A549 (cell line): ENCODE data around the gene SLC6A18. TPM values are rescaled to one million over a fixed set of nuclear protein-coding genes. Genes with fewer than 3 reads are reported as not detected.

Source experiments
- ATAC-seq, 2 experiments: fragments of 200-7000 bp in 1 of 2; fragments of >200 bp in 1 of 2; cut with Nextera tagmentation in 1 of 2; cut with Tn5 transposase in 1 of 2; 3 replicates each; pipeline versions ENCODE4 v1.8.0 to v1.9.1; 2018 to 2020; ENCODE audit warnings: mild to moderate bottlenecking in 1 of 2, moderate library complexity in 1 of 2
- CTCF ChIA-PET: fragments of 300-600 bp; sonication (Branson Sonifier 250); formaldehyde crosslinking; extraction: SDS; loops from one replicate; lab custom pipeline; 2021; ENCODE audit warnings: antibody characterized with exemption, inconsistent platforms; lab: Yijun Ruan, JAX
- POLR2A ChIA-PET: fragments of 350-600 bp; formaldehyde crosslinking; extraction: SDS; loops from one replicate; lab custom pipeline; 2021; ENCODE audit warnings: antibody characterized with exemption, inconsistent platforms; lab: Yijun Ruan, JAX
- DNase-seq, 2 experiments: peaks; one replicate each; pipeline versions ENCODE4 v3.0.0 to v3.0.0-alpha.2; 2011 to 2016; ENCODE audit warnings: low read depth in 1 of 2, low spot score in 1 of 2
- FAIRE-seq: peaks from 2 replicates; lab custom pipeline; 2011; peaks lifted over from hg19 to GRCh38; lab: Jason Lieb, UNC
- H3K27ac ChIP-seq, 2 experiments: fragments of >200 bp; sonication (Bioruptor Twin); formaldehyde crosslinking; 3 replicates each; pipeline ENCODE4 v1.5.1; 2016 to 2017
- H3K4me1 ChIP-seq: fragments of >200 bp; sonication (Bioruptor Twin); formaldehyde crosslinking; 3 replicates; pipeline ENCODE4 v1.6.1; 2016
- H3K4me2 ChIP-seq: fragments of >200 bp; sonication (Bioruptor Twin); formaldehyde crosslinking; 3 replicates; pipeline ENCODE4 v1.6.1; 2016
- H3K4me3 ChIP-seq: fragments of >200 bp; sonication (Bioruptor Twin); formaldehyde crosslinking; 3 replicates; pipeline ENCODE4 v1.5.1; 2016
- H3K9me3 ChIP-seq: fragments of >200 bp; sonication (Bioruptor Twin); formaldehyde crosslinking; 3 replicates; pipeline ENCODE4 v1.6.1; 2016
- CEBPB ChIP-seq, 2 experiments: fragments of >200 bp in 1 of 2; sonication (Bioruptor Twin) in 1 of 2; formaldehyde crosslinking in 1 of 2; IDR thresholded peaks; 2 replicates each; pipeline ENCODE4 v1.6.1; 2012 to 2016
- E2F6 ChIP-seq: IDR thresholded peaks from 2 replicates; pipeline ENCODE4 v1.6.1; 2012; ENCODE audit warnings: low read depth, borderline replicate concordance
- EHF ChIP-seq: fragments of 250-450 bp; sonication (Bioruptor Pico); IDR thresholded peaks from 2 replicates; pipeline ENCODE4 v1.5.0; 2020; ENCODE audit warnings: mild to moderate bottlenecking
- ESRRA ChIP-seq: fragments of 150-350 bp; IDR thresholded peaks from 2 replicates; pipeline ENCODE4 v1.6.1; 2014; ENCODE audit warnings: mild to moderate bottlenecking, low read length, borderline replicate concordance
- FOSL2 ChIP-seq, 2 experiments: fragments of 450-650 bp in 1 of 2; fragments of >200 bp in 1 of 2; sonication (Bioruptor Twin) in 1 of 2; formaldehyde crosslinking; IDR thresholded peaks; 2 replicates each; pipeline versions ENCODE4 v1.5.0 to v1.6.1; 2016 to 2020; ENCODE audit warnings: mild to moderate bottlenecking in 1 of 2, moderate library complexity in 1 of 2
- HDAC2 ChIP-seq: fragments of 200-600 bp; sonication (generic); IDR thresholded peaks from 2 replicates; pipeline ENCODE4 v1.6.1; 2016
- HOXB13 ChIP-seq: fragments of 250-450 bp; sonication (Bioruptor Pico); IDR thresholded peaks from 2 replicates; pipeline ENCODE4 v1.5.0; 2020; ENCODE audit warnings: low read depth, mild to moderate bottlenecking, moderate library complexity
- JUN ChIP-seq, 2 experiments: fragments of >200 bp; sonication (Bioruptor Twin); formaldehyde crosslinking; IDR thresholded peaks; 2 replicates in 1 of 2; 3 replicates in 1 of 2; pipeline ENCODE4 v1.6.1; 2016 to 2017
- JUNB ChIP-seq: fragments of >200 bp; sonication (Bioruptor Twin); formaldehyde crosslinking; IDR thresholded peaks from 2 replicates; pipeline ENCODE4 v1.6.1; 2016
- KDM1A ChIP-seq: fragments of 200-600 bp; sonication (generic); IDR thresholded peaks from 2 replicates; pipeline ENCODE4 v1.6.1; 2016; ENCODE audit warnings: low read depth, mild to moderate bottlenecking
- PBX3 ChIP-seq: IDR thresholded peaks from 2 replicates; pipeline ENCODE4 v1.6.1; 2012
- POLR2A ChIP-seq: IDR thresholded peaks from 2 replicates; pipeline ENCODE4 v1.6.1; 2012; ENCODE audit warnings: mild to moderate bottlenecking, low read length
- POLR2AphosphoS2 ChIP-seq: conservative IDR thresholded peaks from 2 replicates; pipeline ENCODE4 v1.6.1; 2012; ENCODE audit warnings: low read length, improper control_type of control experiment, inconsistent platforms
- RAD21 ChIP-seq, 2 experiments: fragments of >200 bp in 1 of 2; sonication (Bioruptor Twin) in 1 of 2; formaldehyde crosslinking in 1 of 2; IDR thresholded peaks in 1 of 2; conservative IDR thresholded peaks in 1 of 2; 2 replicates in 1 of 2; 3 replicates in 1 of 2; pipeline ENCODE4 v1.6.1; 2012 to 2018; ENCODE audit warnings: inconsistent platforms in 1 of 2
- RARB ChIP-seq: fragments of 250-450 bp; sonication (Bioruptor Pico); IDR thresholded peaks from 2 replicates; pipeline ENCODE4 v1.8.0; 2021; ENCODE audit warnings: mild to moderate bottlenecking, moderate library complexity
- RCOR1 ChIP-seq: fragments of 150-350 bp; IDR thresholded peaks from 2 replicates; pipeline ENCODE4 v1.6.1; 2014; ENCODE audit warnings: antibody characterized with exemption, low read length, low read depth
- REST ChIP-seq: fragments of 200-600 bp; sonication (generic); IDR thresholded peaks from 2 replicates; pipeline ENCODE4 v1.6.1; 2016; ENCODE audit warnings: antibody characterized with exemption, mild to moderate bottlenecking, moderate library complexity
- ZSCAN20 ChIP-seq: fragments of 250-450 bp; sonication (Bioruptor Pico); IDR thresholded peaks from 2 replicates; pipeline ENCODE4 v1.8.0; 2022; ENCODE audit warnings: mild to moderate bottlenecking, moderate library complexity
- WGBS: methylation state at CpG from one replicate; pipeline ENCODE4 v1.1.6; 2017; ENCODE audit errors: missing lambda C conversion rate; 5-methylcytosine and 5-hydroxymethylcytosine counted together
- polyA plus RNA-seq, 4 experiments: library from polyadenylated mRNA; depleted of rRNA in 3 of 4; stranded (reverse); fragments of >200 nt; fragmentation: RNase III in 1 of 4; extraction: RNeasy Plus Mini Kit Qiagen cat#74134 plus additional on column Dnase treatment in 1 of 4; gene quantifications; 2 replicates in 3 of 4; 3 replicates in 1 of 4; pipeline ENCODE4 v1.2.3, GENCODE V29; 2011 to 2017
- TF ChIP-seq, protein P1 (sequence below): fragments of >200 bp; sonication (Bioruptor Twin); formaldehyde crosslinking; IDR thresholded peaks from 3 replicates; pipeline ENCODE4 v1.5.1; 2016
- TF ChIP-seq, protein P2 (sequence below): fragments of >200 bp; sonication (Bioruptor Twin); formaldehyde crosslinking; IDR thresholded peaks from 3 replicates; pipeline ENCODE4 v1.6.1; 2016

Gene SLC6A18
- polyA plus RNA-seq, 2 of the 4 experiments (the other 2 are of a cell fraction): not detected

GRCh38 chr5:1189269-1189668 is 35.9 kb upstream of the SLC6A18 start:
- Histone ChIP-seq H3K9me3 (no peaks in the 10 kb centered on the region), H3K27ac (no peak overlapping the region), H3K4me1 (no peaks in the 10 kb centered on the region)
- POLR2A ChIA-PET: no interaction called here
- no peak for DNase-seq
- 52% methylated on average over 10 of the region's 10 CpGs for WGBS
- TF ChIP-seq, protein P1, sequence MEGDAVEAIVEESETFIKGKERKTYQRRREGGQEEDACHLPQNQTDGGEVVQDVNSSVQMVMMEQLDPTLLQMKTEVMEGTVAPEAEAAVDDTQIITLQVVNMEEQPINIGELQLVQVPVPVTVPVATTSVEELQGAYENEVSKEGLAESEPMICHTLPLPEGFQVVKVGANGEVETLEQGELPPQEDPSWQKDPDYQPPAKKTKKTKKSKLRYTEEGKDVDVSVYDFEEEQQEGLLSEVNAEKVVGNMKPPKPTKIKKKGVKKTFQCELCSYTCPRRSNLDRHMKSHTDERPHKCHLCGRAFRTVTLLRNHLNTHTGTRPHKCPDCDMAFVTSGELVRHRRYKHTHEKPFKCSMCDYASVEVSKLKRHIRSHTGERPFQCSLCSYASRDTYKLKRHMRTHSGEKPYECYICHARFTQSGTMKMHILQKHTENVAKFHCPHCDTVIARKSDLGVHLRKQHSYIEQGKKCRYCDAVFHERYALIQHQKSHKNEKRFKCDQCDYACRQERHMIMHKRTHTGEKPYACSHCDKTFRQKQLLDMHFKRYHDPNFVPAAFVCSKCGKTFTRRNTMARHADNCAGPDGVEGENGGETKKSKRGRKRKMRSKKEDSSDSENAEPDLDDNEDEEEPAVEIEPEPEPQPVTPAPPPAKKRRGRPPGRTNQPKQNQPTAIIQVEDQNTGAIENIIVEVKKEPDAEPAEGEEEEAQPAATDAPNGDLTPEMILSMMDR: no peak
- TF ChIP-seq ESRRA (no peak), REST (no peak), ZSCAN20 (CRISPR knock-in tag) (no peak), JUNB (no peak), HDAC2 (no peak), JUN (IDR thresholded peaks at IDR 0.05) (no peak), RAD21 (conservative IDR thresholded peaks at IDR 0.05 in 1 of 2, IDR thresholded peaks at IDR 0.05 in 1 of 2) (no peak), E2F6 (no peak), RCOR1 (no peak), EHF (CRISPR knock-in tag) (no peak), RARB (CRISPR knock-in tag) (no peak), CEBPB (IDR thresholded peaks at IDR 0.05) (no peak), POLR2A (no peak), POLR2AphosphoS2 (no peak)
- TF ChIP-seq, all 56 proteins: peak for 0
- FAIRE-seq (no peak), ATAC-seq (no peak)
- CTCF ChIA-PET: interaction anchor here (0.9 to 2.4 kb wide), 2 partner anchors 14 to 456 kb away, joined by 3 to 11 read pairs; no protein-coding TSS in a partner anchor
- Histone ChIP-seq H3K4me2 (no peak overlapping the region), H3K4me3 (no peak overlapping the region)

DNA sequence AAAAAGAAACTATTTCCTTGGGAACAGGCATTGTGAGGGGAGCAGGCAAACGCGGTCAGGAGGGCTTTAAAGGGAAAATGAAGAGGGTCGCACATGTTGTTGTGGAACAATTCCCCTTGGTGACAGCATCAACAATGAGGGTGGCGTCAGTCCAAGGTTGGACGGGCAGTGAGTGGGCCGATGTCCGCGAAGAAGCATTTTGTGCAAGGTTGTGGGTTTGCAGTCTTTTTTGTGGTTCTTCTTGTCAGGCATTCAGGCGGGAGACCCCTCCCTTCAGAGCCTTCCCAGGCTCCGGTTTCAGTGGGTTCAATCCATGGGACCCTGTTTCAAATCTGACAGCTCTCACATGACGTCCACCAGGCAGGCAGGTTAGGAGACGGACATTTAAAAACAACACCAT is 34.9 kb upstream of the SLC6A18 start:
- no peak overlapping the region for H3K4me2 ChIP-seq
- ATAC-seq (no peak), FAIRE-seq (no peak), DNase-seq (no peak)
- 69% methylated on average over 12 of the region's 12 CpGs for WGBS
- H3K4me3 ChIP-seq: no peak overlapping the region
- ChIA-PET POLR2A (no interaction called here), CTCF (interaction anchor here (1.7 to 2.4 kb wide), 2 partner anchors 15 to 23 kb away, joined by 5 to 11 read pairs; no protein-coding TSS in a partner anchor)
- no peaks in the 10 kb centered on the region for H3K9me3 ChIP-seq
- H3K4me1 ChIP-seq: no peaks in the 10 kb centered on the region
- H3K27ac ChIP-seq: no peak overlapping the region
- TF ChIP-seq HOXB13 (CRISPR knock-in tag) (no peak), FOSL2 (IDR thresholded peaks at IDR 0.05) (no peak), FOSL2 (CRISPR knock-in tag; IDR thresholded peaks at IDR 0.05) (no peak), KDM1A (no peak), PBX3 (no peak)
- TF ChIP-seq, protein P2, sequence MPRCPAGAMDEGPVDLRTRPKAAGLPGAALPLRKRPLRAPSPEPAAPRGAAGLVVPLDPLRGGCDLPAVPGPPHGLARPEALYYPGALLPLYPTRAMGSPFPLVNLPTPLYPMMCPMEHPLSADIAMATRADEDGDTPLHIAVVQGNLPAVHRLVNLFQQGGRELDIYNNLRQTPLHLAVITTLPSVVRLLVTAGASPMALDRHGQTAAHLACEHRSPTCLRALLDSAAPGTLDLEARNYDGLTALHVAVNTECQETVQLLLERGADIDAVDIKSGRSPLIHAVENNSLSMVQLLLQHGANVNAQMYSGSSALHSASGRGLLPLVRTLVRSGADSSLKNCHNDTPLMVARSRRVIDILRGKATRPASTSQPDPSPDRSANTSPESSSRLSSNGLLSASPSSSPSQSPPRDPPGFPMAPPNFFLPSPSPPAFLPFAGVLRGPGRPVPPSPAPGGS: no peak
